GM21723 (cell line): ENCODE data around the gene EXD3.
A peak's percentile ranks its signal among the peaks of the same experiment; 100 is the strongest.
"Not testable (repeated sequence)": the region's sequence is repeated elsewhere in the genome, so short reads cannot be mapped to it uniquely, and the experiment has no call there.

Source experiments
- ATAC-seq: cut with Tn5 transposase; IDR thresholded peaks from one replicate; pipeline ENCODE4 v1.9.1; 2021; ENCODE audit warnings: mild to moderate bottlenecking, moderate library complexity; ENCODE audit not compliant: unreplicated experiment

EXD3 gene, protein sequence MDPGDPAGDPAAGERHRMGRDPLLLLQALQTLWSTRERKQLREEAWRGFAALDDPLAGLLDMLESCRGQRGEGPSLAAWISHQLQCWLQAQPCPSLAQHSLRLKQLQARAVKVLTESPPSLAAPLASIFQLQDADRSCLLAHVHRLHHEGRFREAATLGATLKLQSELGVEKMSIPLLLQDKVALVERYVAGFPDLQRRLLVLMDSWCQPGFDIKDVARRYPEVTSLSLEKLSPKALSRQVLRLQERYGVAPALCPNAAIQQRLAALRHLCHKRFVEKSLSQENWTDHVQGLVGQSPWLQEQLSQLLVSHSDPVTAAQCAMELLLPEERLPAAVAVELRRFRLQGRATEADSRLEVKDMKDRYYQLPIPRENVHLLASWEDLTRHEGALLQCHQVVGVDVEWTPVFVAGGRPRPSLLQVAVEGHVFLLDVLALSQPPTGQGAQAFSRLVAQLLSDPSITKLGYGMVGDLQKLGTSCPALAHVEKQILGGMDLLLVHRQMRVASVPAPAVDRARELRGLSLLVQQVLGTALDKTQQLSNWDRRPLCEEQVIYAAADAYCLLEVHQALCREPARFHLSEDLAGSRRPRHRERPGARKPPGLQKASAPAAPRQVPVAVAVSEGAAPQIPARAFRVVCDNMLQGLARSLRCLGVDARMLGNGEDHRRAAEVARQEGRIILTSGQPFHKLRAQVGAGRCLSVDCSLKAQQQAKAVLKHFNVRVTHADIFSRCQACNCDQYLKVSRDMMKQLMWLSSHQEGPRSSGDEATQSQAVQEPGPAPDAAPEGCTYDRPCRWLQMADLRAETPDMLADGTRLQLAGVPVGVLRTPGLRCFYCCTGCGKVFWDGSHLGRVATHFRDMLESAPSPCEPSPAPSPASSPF

DNA sequence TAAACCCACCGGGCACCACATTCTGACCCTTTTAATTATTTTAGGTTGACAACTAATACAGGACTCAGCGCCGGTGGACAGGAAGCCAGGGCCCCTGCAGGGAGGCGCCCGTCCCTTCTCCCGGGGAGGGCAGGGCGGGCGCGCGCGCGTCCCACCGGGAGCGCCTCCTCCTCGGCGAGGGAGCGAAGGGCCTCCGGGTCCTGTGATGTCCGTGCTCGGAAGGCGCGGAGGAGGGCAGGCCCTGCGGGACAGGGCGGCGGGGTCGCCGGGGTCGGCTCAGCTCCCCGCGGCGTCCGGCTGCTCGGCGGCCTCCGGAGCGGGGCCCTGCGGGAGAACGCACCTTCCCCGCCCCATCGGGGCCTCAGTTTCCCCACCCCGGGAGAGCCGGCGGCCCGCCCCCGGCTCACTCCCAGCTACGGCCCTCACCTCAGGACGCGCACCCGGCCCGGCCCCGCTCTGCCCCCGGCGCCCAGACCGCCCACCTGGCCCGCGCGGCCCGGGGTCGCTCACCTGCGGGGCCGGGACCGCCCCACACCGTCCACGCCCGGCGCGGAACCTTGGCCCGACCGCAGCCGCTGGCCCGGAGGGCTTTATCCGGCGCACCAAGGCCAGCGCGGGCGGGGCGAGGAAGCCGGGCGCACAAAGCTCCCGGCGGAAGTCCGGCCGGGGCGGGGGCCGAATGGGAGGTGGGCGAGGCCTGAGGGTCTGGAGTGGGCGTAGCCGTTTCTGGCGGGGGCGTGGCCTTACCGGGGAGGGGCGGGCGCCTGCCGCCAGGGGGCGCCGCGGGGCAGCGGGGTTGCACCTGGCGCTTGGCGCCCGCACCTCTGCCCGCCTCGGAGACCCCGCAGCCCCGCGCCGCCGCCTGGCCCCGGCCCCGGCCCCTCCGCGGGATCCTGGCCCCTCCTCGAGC is at the start of gene EXD3, which contains the start of gene NOXA1:
EXD3 (minus strand) TSS at position 559 of the 910 bp plus-strand sequence. CDS start 27,805 bp downstream, outside the sequence.
NOXA1 (plus strand) TSS at position 790 of the 910 bp plus-strand sequence. CDS start 137 bp downstream, outside the sequence.
- ATAC-seq = peak; percentile 75

DNA sequence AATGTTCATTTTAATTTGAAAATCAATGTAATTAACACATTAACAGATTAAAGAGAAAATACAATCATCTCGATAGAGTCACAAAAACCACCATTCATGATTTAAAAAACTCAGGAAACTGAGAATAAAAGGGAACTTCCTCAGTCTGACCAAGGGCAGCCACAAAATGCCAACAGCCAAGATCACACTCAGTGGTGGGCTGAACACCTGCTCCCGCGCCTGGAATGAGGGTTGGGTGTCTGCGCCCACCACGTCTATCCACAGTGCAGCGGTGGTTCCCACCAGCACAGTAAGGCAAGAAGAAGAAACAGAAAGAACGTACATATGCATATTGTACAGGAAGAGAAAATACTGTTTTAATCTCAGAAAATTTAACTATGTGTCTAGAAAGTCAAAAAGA is 47.8 kb upstream of the EXD3 start:
- no peak for ATAC-seq

DNA sequence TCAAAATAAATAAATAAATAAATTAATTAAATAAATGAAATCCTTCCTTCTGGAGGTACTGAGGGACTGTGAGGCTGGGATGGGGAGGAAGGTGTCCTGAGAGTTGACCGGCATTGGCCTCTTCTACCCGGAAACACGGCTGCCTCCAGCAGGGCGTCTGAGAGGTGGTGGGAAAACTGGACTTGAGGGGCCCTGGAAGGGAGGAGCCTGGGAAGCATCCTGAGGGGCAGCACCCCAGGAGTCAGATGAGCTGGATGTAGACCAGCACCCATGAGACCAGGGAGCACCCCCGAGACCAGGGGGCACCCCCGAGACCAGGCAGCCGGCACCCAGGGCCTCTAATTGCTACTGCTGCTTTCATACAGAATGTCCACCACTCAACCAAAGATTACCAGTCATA is 44.9 kb upstream of the EXD3 start:
- no peak for ATAC-seq

DNA sequence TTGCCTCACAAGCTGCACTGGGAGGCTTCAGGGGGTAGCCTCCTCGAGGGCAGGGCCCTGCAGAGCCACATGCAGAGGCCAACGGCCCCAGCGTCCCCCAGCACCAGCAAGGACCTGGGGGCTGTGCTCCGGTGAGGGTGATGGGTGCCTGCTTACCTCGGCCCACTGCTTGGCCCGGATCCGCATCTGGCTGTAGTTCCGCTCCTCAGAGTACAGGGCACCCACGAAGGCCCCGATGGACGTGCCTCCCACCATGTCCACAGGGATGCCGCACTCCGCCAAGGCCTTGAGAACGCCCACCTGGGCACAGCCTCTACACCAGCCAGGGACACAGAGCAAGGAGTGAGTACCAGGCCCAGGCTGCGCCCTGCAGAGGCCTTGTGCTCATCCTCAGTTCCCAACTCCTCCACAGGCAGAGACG is 44.2 kb upstream of the EXD3 start:
- no peak for ATAC-seq

DNA sequence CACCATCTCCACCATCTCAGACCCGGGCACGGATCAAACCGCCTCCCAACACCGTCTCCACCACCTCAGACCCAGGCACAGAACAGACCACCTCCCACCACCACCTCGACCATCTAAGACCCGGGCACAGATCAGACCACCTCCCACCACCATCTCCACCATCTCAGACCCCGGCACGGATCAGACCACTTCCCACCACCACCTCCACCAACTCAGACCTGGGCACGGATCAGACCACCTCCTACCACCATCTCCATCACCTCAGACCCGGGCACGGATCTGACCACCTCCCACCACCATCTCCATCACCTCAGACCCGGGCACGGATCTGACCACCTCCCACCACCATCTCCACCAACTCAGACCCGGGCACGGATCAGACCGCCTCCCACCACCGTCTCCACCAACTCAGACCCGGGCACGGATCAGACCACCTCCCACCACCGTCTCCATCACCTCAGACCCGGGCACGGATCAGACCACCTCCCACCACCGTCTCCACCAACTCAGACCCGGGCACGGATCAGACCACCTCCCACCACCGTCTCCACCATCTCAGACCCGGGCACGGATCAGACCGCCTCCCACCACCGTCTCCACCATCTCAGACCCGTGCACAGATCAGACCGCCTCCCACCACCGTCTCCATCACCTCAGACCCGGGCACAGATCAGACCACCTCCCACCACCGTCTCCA is 43.6 kb upstream of the EXD3 start:
- ATAC-seq = not testable (repeated sequence)

DNA sequence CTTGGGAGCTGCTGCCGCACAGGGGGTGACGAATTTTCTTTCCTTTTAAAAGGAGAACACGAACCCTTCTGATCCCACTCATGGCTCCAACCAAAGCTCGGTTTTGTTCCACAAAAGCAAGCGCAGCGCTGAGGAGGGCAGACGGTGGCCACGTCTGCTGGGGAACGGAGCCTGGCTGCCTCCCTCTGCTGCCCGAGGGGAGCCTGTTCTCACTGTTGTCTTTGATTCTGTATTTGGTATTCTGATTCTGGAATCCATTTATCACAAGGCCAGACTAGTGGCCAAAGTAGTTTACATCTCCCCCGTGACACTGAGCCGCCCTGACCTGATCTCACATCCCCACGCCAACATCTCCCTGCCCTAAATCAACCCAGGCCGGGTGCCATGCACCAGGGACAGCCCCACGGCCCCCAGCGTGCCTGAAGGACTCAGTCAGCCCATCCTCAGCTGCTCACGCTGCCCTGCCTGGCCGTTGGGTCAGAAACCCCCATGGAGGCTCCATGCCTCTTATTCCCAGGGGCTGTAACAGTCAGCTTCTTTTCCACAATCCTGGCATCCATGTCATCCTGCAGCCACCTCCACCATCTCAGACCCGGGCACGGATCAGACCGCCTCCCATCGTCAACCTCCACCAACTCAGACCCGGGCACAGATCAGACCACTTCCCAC is 42.9 kb upstream of the EXD3 start:
- no peak for ATAC-seq

DNA sequence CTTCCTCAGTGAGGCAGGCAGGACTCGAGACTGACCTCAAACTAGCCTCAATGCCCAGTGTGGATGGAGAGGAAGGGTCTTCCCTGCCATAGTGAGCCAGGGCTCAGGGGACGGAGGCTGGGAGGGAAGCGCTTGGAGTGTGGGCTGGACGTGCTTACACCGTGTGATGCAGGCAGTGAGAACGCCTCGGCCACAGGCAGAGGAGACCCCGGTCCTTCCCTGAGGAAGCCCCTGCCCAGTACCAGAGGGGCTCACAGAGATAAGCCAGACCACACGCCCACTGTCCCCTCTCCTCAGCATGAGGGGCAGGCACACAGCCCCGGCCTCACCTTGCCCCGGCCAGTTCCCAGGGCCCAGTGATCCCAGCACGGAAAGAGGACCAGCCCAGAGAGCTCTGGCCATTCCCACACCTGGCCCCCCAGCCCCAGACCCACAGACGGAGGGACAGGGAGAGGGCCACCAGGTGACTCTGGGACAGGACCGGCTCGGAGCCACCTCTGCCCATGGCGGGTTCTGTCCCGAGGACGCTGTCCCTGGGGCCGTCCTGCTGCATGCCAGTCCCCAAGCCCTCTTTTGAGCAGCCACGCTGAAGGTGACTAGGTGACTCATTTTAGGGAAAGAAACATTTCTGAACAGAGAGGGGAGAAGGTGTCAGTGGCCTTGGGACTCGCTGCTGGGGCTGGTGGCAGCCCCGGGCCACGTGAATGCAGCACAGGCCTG is 42.2 kb upstream of the EXD3 start:
- ATAC-seq = no peak

DNA sequence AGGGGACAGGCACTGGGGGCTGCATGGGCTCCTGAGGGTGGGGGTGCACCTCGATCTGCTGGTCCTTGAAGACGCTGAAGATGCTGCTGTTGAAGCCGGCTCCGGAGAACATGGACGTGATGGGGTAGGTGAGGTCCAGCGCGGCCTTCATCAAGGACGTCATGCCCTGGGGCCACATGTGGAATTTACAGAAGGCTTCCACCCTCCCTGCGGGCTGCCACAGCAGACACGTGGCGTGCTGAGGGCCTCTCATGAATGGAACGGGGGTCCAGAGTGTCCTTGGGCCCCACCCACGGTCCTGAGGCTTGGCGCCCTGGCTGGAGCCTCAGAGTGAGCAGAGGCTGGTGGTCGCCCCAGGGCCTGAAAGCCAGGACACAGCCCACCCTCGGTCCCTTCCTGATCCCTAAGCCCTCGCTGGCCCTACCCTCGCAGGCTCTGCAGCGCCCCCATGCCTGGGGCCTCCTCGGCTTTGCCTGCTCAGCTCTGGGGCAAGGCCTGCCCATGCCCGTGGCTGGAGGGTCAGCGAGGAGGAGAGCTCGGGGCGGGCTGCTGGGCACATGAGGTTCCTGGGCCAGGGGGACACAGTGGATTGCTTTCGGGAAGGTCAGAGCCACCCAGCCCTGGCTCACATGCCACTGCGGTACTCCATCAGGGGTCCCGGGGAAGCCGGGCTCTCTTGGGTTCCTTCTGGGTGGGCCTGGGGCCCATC is 41.5 kb upstream of the EXD3 start:
- ATAC-seq = no peak

DNA sequence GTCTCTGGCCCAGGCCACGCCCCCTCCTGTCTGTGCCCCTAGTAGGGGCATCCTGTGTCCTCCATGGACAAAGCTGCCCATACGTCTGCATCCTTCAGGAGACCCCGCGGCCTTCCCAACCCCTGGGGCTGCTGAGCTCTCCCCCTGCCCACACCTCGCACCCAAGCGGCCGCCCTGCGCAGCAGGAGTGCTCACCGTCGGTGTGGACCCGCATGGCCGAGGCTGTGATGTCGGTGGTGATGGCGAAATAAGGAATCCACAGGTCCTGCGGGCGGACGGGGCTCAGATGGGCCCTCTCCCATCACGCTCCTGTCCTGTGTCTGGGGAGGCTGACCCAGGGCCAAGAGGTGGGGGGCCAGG is 40.9 kb upstream of the EXD3 start:
- no peak for ATAC-seq

DNA sequence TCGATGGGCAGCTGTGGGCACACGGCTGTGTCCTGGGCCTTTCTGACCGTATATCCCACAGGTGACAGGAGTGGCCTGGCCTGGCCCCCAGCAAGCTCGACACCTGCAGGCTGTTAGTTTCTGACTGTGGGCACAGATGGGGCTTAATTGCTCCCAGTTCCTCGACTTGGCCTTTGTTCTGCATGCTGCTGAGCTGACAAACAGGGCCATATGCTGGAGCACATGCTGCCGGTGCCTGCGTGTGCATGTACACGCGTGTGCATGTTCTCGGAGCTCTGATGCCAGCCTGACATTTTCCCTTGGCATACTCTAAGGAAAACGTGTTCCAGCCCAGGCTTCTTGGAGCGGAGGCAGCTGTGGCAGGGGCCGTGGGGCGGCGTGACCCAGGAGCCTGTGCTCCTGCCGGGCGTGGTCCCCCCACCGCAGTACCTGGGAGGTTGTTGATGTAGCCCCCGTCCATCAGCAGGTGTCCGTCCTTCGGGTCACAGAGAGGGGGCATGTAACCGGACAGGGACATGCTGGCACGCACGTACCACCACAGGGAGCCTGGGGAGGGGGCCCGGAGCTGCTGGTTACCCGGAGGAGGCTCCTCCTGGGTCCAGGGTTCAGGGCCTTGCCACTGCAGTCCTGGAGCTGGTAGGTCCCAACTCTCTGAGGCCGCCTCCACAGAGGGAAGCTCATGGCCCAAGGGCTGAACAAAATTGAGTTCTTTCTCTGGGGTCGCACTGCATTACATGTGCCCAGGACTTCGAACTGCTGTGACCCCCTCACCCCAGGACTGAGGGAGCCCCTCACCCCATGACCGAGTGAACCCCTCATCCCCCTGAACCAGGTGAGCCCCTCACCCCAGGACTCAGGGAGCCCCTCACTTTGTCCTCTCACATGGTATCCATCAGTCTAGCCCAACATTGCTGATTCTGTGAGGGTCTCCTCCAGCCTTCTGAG is 40.3 kb upstream of the EXD3 start:
- no peak for ATAC-seq

DNA sequence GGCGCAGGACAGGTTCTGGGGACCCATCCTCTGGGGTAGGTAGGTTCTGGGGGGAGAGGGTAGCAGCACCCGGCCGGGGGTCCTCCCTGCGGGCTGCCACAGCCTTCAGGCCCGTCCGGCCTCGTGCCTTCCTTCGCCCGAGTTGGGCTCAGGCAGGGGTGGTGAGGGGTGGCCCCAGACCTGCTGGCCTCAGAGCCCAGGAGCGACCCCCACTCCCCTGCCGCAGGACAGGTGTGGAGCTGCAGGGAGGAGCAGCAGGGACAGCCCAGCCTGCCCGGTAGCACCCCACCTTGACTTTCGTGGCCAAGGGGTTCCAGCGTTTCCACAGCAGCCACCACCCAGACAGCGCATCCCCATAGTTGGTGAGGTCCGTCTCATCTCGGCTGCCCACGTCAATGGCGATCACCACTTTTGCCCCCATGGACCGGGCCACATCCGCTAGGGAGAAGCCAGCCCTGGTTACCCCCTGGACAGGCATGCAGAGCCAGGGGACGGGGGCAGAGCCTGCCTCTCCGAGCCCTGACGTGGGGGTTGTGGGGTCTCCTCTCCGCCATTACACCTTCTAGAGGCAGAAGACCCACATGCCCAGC is 39.5 kb upstream of the EXD3 start:
- no peak for ATAC-seq

DNA sequence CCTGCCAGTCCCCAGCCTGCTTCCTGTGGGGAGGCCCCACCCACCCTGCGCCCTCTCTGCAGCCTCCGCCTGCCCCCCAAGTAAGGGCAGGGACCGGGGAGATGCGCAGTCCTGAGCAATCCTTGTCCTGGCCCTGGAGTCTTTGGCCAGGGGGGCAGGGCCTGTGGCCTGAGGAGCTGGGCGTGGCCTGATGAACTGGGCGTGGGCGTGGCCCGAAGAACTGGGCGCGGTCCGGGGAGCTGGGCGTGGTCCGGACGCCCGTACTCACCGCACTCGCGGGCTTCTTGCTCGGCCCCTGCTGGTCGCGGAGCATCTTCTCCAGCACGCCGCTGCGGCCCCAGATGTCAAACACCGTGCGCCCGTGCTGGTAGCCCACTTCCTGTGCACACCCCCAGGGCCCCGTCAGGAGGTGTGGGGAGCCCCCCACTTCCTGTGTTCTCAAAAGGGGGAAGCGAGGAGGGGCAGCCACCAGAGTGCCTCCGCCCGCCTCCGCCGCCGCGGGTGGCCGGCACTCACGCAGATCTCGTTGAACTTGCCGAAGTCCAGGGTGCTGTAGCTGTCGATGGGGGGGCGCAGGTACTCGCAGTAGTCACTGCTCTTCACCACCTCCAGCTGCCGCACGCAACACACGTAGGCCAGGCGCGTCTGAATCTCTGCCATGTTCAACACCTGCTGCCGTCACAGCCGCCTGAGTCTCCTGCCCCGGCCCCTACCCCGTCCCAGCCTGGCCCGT is 38.9 kb upstream of the EXD3 start:
- ATAC-seq = no peak

DNA sequence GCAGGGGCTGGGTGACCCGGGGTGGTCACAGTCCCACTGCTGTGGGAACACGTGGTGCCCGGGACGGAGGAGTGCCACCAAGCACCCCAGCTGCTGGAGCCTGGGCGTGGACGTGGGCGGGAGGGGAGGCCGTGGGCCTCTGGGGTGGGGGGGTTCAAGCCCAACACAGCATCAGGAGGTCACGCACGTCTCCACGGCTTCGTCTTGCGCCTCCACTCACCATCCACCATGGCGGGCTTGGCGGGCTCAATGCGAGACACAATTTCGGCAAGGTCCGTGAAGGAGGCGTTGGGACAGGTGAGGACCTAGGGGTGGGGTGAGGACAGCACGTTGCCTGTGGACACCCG is 38.3 kb upstream of the EXD3 start:
- no peak for ATAC-seq

DNA sequence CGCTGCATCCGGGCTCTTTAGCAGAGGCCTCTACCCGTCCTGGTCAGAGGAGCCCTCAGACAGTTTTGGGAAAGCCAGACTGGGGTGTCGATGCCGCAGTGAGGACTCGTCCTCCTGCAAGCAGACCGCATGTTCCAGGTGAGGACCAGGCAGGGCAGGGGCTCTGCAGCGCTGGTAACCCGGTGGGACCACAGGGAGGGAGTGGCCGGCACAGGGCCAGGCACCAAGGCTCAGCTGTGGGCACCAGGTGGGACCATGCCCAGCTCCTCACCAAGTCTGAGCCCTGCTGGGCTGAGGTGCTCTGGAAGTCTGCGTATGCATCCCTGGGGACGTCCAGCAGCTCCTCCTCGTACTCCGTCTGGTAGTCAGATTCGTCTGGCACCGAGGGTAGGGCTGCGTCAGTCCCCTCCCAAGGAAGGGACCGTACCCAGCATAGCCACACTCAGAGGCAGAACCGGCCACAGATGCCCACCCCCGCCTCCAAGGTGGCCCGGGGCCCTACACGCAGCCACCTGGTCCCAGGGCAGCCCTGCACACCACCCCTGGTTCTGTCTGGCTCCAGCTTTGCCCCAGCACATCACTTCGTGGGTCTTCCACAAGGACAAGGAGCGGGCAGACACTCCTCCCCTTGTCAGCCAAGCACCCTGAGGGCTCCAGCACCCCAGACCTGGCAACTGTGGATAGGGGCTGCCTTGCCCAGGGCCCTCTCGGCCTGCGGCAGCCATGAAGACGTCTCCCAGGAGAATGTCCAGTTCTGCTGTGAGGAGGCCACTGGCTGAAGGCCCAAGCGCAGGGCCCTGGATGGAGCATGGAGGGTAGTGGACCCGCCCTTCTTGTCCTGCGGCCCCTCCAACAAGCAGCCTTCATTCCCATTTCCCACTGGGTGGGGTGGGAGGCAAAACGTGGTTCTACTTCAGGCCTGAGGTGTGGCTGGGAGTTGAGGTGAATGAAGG is 37.7 kb upstream of the EXD3 start:
- no peak for ATAC-seq
